C4-2B (cell line): ENCODE results near the gene RCVRN.

Experiments used
- H3K27ac ChIP-seq: fragments of 450-650 bp; 2 replicates; pipeline ENCODE4 v1.5.1; 2017
- ZFX ChIP-seq: fragments of 450-650 bp; IDR thresholded peaks from 2 replicates; pipeline ENCODE4 v1.6.1; 2017
- TF ChIP-seq, protein P1 (sequence below): fragments of 450-650 bp; conservative IDR thresholded peaks from 2 replicates; pipeline ENCODE4 v1.5.1; 2017; ENCODE audit warnings: mild to moderate bottlenecking

The RCVRN gene

DNA sequence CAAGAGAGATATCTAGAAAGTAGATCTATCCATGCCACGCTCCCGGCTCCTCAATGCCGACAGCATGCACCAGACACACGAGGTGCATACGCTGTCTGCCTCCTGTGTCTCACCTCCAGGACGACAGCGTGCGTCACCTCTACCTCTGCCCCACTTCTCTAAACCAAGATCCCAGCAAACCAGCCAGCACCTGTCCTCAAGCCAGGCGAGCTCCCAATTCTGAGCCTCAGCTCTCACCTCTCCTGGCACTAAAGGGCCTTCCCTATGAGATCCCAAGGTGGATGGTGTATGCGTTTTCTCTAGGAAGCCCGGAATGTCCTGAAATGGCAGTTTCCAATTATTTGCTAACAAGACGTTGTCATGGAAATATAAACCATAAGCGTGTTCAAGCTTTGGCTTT is 36.2 kb upstream of the RCVRN start:
- H3K27ac ChIP-seq: no peak overlapping the region
- TF ChIP-seq ZFX: no peak
- TF ChIP-seq, protein P1, sequence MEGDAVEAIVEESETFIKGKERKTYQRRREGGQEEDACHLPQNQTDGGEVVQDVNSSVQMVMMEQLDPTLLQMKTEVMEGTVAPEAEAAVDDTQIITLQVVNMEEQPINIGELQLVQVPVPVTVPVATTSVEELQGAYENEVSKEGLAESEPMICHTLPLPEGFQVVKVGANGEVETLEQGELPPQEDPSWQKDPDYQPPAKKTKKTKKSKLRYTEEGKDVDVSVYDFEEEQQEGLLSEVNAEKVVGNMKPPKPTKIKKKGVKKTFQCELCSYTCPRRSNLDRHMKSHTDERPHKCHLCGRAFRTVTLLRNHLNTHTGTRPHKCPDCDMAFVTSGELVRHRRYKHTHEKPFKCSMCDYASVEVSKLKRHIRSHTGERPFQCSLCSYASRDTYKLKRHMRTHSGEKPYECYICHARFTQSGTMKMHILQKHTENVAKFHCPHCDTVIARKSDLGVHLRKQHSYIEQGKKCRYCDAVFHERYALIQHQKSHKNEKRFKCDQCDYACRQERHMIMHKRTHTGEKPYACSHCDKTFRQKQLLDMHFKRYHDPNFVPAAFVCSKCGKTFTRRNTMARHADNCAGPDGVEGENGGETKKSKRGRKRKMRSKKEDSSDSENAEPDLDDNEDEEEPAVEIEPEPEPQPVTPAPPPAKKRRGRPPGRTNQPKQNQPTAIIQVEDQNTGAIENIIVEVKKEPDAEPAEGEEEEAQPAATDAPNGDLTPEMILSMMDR: no peak

GRCh38 chr17:9940841-9941240 is 35.8 kb upstream of the RCVRN start:
- H3K27ac ChIP-seq: no peak overlapping the region
- TF ChIP-seq, protein P1: no peak
- TF ChIP-seq ZFX: no peak

- H3K27ac ChIP-seq: no peak overlapping the region
- no peak for TF ChIP-seq ZFX
- TF ChIP-seq, protein P1: no peak
Measured at GRCh38 chr17:9938764-9939163, 33.7 kb upstream of the RCVRN start.

- TF ChIP-seq ZFX: no peak
- TF ChIP-seq, protein P1: no peak
Measured at GRCh38 chr17:9937901-9938300, 32.8 kb upstream of the RCVRN start.

GRCh38 chr17:9937241-9937761 is 32.2 kb upstream of the RCVRN start:
- no peak for TF ChIP-seq ZFX
- TF ChIP-seq, protein P1: no peak
- peak overlapping the region; percentile 43 for H3K27ac ChIP-seq

More at GRCh38 chr17:9937901-9938300, 32.8 kb upstream of the RCVRN start:
- H3K27ac ChIP-seq: peak overlapping the region; percentile 43; the same call in 1 of the 2 replicates

GRCh38 chr17:9936095-9936494 is 31.0 kb upstream of the RCVRN start:
- H3K27ac ChIP-seq: peak overlapping the region; percentile 20; the same call in 1 of the 2 replicates
- TF ChIP-seq ZFX: no peak
- TF ChIP-seq, protein P1: no peak

DNA sequence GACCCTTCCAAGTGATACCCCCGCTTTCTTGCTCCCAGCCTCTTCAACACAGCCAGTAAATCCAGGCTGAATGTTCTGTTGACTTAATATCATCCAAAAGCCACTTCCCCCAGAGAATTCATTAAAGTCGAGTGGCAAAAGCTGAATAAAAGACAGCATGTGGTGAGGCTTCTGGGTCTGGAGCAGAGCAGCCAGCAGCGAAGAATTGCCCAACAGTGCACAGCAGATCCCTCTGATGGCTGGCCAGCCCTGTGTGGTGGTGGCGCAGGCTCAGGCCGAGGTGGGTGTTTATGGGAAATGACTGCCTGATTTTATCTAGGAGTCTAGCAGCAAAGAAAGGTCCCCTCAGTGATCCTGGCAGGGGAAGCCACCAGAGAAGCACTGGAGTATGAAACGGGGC is 30.3 kb upstream of the RCVRN start:
- H3K27ac ChIP-seq: no peak overlapping the region
- no peak for TF ChIP-seq ZFX
- TF ChIP-seq, protein P1: no peak
